DMS114 treated with DMSO at 0.1 percent for 48 hours (cell line): ENCODE results near the gene CPNE1.

Experiments
- DNase-seq: peaks from one replicate; lab custom pipeline; 2025; ENCODE audit not compliant: unreplicated experiment; lab: John Stamatoyannopoulos, UW

CPNE1 gene

GRCh38 chr20:35600993-35601973, 63.4 kb downstream of the CPNE1 start:
- no peak for DNase-seq

- DNase-seq: no peak
Measured at GRCh38 chr20:35600176-35600992, 64.3 kb downstream of the CPNE1 start.

GRCh38 chr20:35599776-35600120, 65.0 kb downstream of the CPNE1 start:
- no peak for DNase-seq

- no peak for DNase-seq
Measured at GRCh38 chr20:35598899-35599775, 65.6 kb downstream of the CPNE1 start.

GRCh38 chr20:35598476-35598875, 66.2 kb downstream of the CPNE1 start:
- no peak for DNase-seq

- DNase-seq: no peak
Measured at GRCh38 chr20:35597186-35597585, 67.5 kb downstream of the CPNE1 start.

- DNase-seq: no peak
Measured at GRCh38 chr20:35595901-35596300, 68.8 kb downstream of the CPNE1 start.

GRCh38 chr20:35595456-35595855, 69.2 kb downstream of the CPNE1 start:
- no peak for DNase-seq

GRCh38 chr20:35592339-35592974, 72.2 kb downstream of the CPNE1 start:
- DNase-seq: no peak

GRCh38 chr20:35588397-35588796, 76.3 kb downstream of the CPNE1 start:
- no peak for DNase-seq

GRCh38 chr20:35587436-35587835, 77.3 kb downstream of the CPNE1 start:
- no peak for DNase-seq

- no peak for DNase-seq
Measured at GRCh38 chr20:35586751-35587425, 77.8 kb downstream of the CPNE1 start.

GRCh38 chr20:35583636-35584560, 80.8 kb downstream of the CPNE1 start:
- DNase-seq: no peak

GRCh38 chr20:35582741-35583404, 81.8 kb downstream of the CPNE1 start:
- DNase-seq: no peak

- no peak for DNase-seq
Measured at GRCh38 chr20:35582131-35582530, 82.6 kb downstream of the CPNE1 start.

- DNase-seq: no peak
Measured at GRCh38 chr20:35579196-35579595, 85.5 kb downstream of the CPNE1 start.

GRCh38 chr20:35578469-35578868, 86.2 kb downstream of the CPNE1 start:
- DNase-seq: no peak

GRCh38 chr20:35576816-35577215, 87.9 kb downstream of the CPNE1 start:
- DNase-seq: no peak
